ENCODE results near the gene FUBP1.

DNA sequence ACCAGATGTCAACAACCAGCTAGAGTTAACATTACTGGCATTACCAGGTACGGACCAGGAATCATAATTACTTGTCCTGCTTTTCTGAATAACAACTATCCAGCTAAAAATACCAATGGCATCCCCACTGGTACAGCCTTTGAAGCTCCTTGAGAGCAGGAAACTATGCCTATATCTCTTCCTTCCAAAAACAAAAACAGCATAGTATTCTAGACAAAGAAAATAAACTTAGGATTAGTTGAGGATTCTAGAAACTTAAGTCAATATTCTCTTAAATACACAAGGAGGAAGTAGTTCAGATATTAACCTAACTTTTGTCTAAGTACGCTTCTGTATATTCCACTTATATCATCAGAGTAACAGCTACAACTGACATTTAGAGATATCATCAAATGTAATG, 3.0 kb downstream of the FUBP1 start:
- no peak for TF ChIP-seq POLR2A (IDR thresholded peaks at IDR 0.05)
- TF ChIP-seq, protein P1, sequence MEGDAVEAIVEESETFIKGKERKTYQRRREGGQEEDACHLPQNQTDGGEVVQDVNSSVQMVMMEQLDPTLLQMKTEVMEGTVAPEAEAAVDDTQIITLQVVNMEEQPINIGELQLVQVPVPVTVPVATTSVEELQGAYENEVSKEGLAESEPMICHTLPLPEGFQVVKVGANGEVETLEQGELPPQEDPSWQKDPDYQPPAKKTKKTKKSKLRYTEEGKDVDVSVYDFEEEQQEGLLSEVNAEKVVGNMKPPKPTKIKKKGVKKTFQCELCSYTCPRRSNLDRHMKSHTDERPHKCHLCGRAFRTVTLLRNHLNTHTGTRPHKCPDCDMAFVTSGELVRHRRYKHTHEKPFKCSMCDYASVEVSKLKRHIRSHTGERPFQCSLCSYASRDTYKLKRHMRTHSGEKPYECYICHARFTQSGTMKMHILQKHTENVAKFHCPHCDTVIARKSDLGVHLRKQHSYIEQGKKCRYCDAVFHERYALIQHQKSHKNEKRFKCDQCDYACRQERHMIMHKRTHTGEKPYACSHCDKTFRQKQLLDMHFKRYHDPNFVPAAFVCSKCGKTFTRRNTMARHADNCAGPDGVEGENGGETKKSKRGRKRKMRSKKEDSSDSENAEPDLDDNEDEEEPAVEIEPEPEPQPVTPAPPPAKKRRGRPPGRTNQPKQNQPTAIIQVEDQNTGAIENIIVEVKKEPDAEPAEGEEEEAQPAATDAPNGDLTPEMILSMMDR (IDR thresholded peaks at IDR 0.05), result no peak
- TF ChIP-seq POLR2AphosphoS5 (IDR thresholded peaks at IDR 0.05), result no peak
